ENCODE measurements around the gene CFAP77.

CFAP77 gene

GRCh38 chr9:132597073-132597775 lies 187.2 kb downstream of the CFAP77 start:
- DNase-seq (ENCODE audit: low read depth) = no peak

GRCh38 chr9:132600326-132600984 lies 190.4 kb downstream of the CFAP77 start:
- no peak for DNase-seq (ENCODE audit: low read depth)

- DNase-seq (ENCODE audit: low read depth) = no peak
Observed at GRCh38 chr9:132602207-132602606, 192.2 kb downstream of the CFAP77 start.

GRCh38 chr9:132605387-132605786 lies 195.4 kb downstream of the CFAP77 start:
- DNase-seq (ENCODE audit: low read depth) = no peak

GRCh38 chr9:132606066-132606465 lies 196.1 kb downstream of the CFAP77 start:
- DNase-seq (ENCODE audit: low read depth) = no peak

GRCh38 chr9:132609184-132609583 lies 199.2 kb downstream of the CFAP77 start:
- no peak for DNase-seq (ENCODE audit: low read depth)

- DNase-seq (ENCODE audit: low read depth) = peak; percentile 85
Observed at GRCh38 chr9:132609829-132610228, 199.8 kb downstream of the CFAP77 start.

DNA sequence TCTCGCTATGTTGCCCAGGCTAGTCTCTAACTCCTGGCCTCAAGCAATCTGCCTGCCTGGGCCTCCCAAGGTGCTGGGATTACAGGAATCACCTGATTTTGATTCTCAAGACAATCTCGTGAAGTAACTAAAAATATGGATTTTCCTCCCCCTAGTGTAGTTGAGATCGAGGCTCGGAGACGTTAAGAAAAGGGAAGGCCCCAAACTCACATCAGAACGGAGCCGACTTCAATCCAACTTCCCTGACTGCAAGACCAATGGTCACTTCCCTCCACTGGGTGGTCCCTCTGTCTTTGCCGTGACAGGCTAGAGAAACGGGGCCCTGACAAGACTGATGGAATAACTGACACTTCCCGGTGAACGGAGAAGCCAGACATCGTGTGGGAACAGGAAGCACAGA lies 200.7 kb downstream of the CFAP77 start:
- no peak for DNase-seq (ENCODE audit: low read depth)

GRCh38 chr9:132614324-132614723 lies 204.3 kb downstream of the CFAP77 start:
- no peak for DNase-seq (ENCODE audit: low read depth)

DNA sequence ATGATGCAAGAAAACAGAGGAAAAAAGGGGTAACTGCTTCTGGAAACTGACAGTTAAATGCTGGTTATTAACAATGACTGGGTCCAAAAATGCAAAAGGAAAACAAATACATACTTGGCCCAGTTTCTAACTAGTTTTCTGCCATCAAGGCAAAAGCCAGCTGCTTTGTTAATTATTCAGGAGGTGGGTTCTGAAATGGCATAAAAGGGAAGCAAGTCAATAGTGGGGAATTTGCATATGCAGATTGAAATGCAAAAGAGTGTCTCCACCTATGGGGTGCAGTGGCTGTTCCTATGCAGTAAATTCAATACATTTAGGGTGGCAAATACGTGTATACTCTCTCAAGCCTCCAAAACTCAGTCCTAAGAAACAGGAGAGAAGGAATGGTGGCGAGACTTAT lies 205.8 kb downstream of the CFAP77 start:
- no peak for DNase-seq (ENCODE audit: low read depth)

DNA sequence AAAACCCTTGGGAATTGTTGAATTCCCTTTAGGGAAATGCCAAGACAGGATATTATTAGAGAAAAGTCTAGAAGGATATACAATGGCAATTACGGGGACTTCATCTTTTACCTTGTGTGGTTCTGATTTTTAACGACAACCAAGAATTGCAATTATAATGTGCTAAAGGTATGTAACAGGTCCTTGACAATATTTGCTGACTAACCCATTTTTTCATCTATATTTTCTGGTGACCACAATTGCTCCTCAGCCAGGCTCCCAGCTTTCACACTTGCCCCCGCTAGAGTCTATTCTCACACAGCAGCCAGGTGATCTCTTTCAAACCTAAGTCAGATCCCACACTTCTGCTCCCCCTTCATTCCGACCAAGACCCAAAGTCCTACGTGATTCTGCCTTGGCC lies 206.7 kb downstream of the CFAP77 start:
- DNase-seq (ENCODE audit: low read depth) = no peak

DNA sequence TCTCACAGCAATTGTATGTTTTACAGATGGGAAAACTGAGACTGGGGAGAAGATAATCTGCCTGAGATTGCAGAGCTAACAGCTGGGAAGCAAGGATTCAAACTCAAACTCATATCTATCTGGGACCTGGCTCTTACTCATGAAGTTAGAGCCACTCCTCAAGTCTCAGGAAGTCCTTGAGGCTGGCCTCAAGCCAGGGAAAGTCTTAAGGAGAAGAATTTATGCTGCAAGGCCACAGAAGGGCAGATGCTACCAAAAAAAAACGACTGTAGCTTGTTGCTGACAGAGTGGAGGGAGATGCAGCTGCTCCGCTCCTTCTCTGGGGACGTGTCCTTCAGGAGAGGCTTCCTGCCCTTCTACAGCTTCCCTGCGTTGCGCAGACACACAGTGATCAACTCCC lies 212.1 kb downstream of the CFAP77 start:
- DNase-seq (ENCODE audit: low read depth) = no peak
